Ishikawa (cell line): Measurements from ENCODE around the gene AKR1B1.

Experiments used
- CEBPB ChIP-seq: IDR thresholded peaks from 2 replicates; pipeline ENCODE4 v1.6.1; 2012
- CREB1 ChIP-seq: IDR thresholded peaks from 2 replicates; pipeline ENCODE4 v1.6.1; 2012; ENCODE audit warnings: low read depth
- EGR1 ChIP-seq: IDR thresholded peaks from 2 replicates; pipeline ENCODE4 v1.6.1; 2012
- EP300 ChIP-seq: IDR thresholded peaks from 2 replicates; pipeline ENCODE4 v1.6.1; 2012; ENCODE audit warnings: borderline replicate concordance
- FOXM1 ChIP-seq: IDR thresholded peaks from 2 replicates; pipeline ENCODE4 v1.6.1; 2012; ENCODE audit warnings: low read depth, borderline replicate concordance
- MAX ChIP-seq: IDR thresholded peaks from 2 replicates; pipeline ENCODE4 v1.6.1; 2012
- NFIC ChIP-seq: IDR thresholded peaks from 2 replicates; pipeline ENCODE4 v1.6.1; 2012
- RAD21 ChIP-seq: IDR thresholded peaks from 2 replicates; pipeline ENCODE4 v1.6.1; 2012; ENCODE audit warnings: low read depth
- REST ChIP-seq: IDR thresholded peaks from 2 replicates; pipeline ENCODE4 v1.6.1; 2012; ENCODE audit warnings: low read depth, mild to moderate bottlenecking
- TAF1 ChIP-seq: IDR thresholded peaks from 2 replicates; pipeline ENCODE4 v1.6.1; 2012; ENCODE audit warnings: low read depth, mild to moderate bottlenecking
- TCF12 ChIP-seq: IDR thresholded peaks from 2 replicates; pipeline ENCODE4 v1.6.1; 2012; ENCODE audit warnings: low read depth
- TEAD4 ChIP-seq: IDR thresholded peaks from 2 replicates; pipeline ENCODE4 v1.6.1; 2012
- USF1 ChIP-seq: IDR thresholded peaks from 2 replicates; pipeline ENCODE4 v1.6.1; 2012
- YY1 ChIP-seq: IDR thresholded peaks from 2 replicates; pipeline ENCODE4 v1.6.1; 2012; ENCODE audit warnings: low read depth
- ZBTB7A ChIP-seq: IDR thresholded peaks from 2 replicates; pipeline ENCODE4 v1.6.1; 2012; ENCODE audit warnings: low read depth

The AKR1B1 gene

GRCh38 chr7:134419875-134420274 lies 39.0 kb downstream of the AKR1B1 start:
- TF ChIP-seq TCF12 (no peak), CEBPB (no peak), RAD21 (no peak), TEAD4 (no peak), YY1 (no peak)

GRCh38 chr7:134419085-134419484 lies 39.8 kb downstream of the AKR1B1 start:
- no peak for TF ChIP-seq YY1
- no peak for TF ChIP-seq MAX
- no peak for TF ChIP-seq FOXM1
- no peak for TF ChIP-seq REST
- TF ChIP-seq RAD21: no peak
- TF ChIP-seq EP300: no peak
- no peak for TF ChIP-seq TCF12
- TF ChIP-seq TEAD4: no peak
- no peak for TF ChIP-seq CREB1
- TF ChIP-seq NFIC: no peak

- no peak for TF ChIP-seq USF1
- TF ChIP-seq MAX: no peak
Measured at GRCh38 chr7:134415700-134416099, 43.2 kb downstream of the AKR1B1 start.

- no peak for TF ChIP-seq USF1
- TF ChIP-seq MAX: no peak
- no peak for TF ChIP-seq FOXM1
- TF ChIP-seq CEBPB: no peak
- TF ChIP-seq RAD21: no peak
- no peak for TF ChIP-seq ZBTB7A
- TF ChIP-seq CREB1: no peak
- no peak for TF ChIP-seq TEAD4
- no peak for TF ChIP-seq YY1
- TF ChIP-seq EP300: no peak
- no peak for TF ChIP-seq NFIC
- no peak for TF ChIP-seq TCF12
Measured at GRCh38 chr7:134414109-134414508, 44.8 kb downstream of the AKR1B1 start.

GRCh38 chr7:134407311-134407710 lies 51.6 kb downstream of the AKR1B1 start:
- TF ChIP-seq RAD21 (no peak), TEAD4 (no peak), MAX (no peak), CREB1 (no peak), YY1 (no peak), REST (no peak), EP300 (no peak), TCF12 (no peak), TAF1 (no peak), USF1 (no peak), EGR1 (no peak), CEBPB (no peak), NFIC (no peak)

GRCh38 chr7:134406431-134406830 lies 52.5 kb downstream of the AKR1B1 start:
- TF ChIP-seq ZBTB7A (no peak), TEAD4 (no peak), MAX (no peak), CEBPB (no peak), TCF12 (no peak), EGR1 (no peak), REST (no peak), TAF1 (no peak), YY1 (no peak), USF1 (no peak), FOXM1 (no peak)
